ENCODE data around the gene ARHGAP24.

ARHGAP24 gene

GRCh38 chr4:86036736-86037135 lies 561.8 kb downstream of the ARHGAP24 start:
- no peak for DNase-seq (ENCODE audit: insufficient read length, low spot score)
- no peak for FAIRE-seq

- DNase-seq (ENCODE audit: insufficient read length, low spot score), result no peak
These were observed 563.1 kb downstream of the ARHGAP24 start for GRCh38 chr4:86038037-86038436.

GRCh38 chr4:86043755-86044592 lies 569.0 kb downstream of the ARHGAP24 start:
- DNase-seq (ENCODE audit: insufficient read length, low spot score), result no peak
- FAIRE-seq, result no peak

More at GRCh38 chr4:86038037-86038436, 563.1 kb downstream of the ARHGAP24 start:
- FAIRE-seq, result no peak

- FAIRE-seq, result no peak
- no peak for DNase-seq (ENCODE audit: insufficient read length, low spot score)
These were observed 569.6 kb downstream of the ARHGAP24 start for GRCh38 chr4:86044593-86044985.

GRCh38 chr4:86048426-86048825 lies 573.5 kb downstream of the ARHGAP24 start:
- DNase-seq (ENCODE audit: insufficient read length, low spot score), result no peak
- FAIRE-seq, result no peak

GRCh38 chr4:86050496-86050895 lies 575.5 kb downstream of the ARHGAP24 start:
- DNase-seq (ENCODE audit: insufficient read length, low spot score), result no peak
- no peak for FAIRE-seq

Measured in HTR-8/SVneo (cell line).